ENCODE data around the gene GSC2.

DNA sequence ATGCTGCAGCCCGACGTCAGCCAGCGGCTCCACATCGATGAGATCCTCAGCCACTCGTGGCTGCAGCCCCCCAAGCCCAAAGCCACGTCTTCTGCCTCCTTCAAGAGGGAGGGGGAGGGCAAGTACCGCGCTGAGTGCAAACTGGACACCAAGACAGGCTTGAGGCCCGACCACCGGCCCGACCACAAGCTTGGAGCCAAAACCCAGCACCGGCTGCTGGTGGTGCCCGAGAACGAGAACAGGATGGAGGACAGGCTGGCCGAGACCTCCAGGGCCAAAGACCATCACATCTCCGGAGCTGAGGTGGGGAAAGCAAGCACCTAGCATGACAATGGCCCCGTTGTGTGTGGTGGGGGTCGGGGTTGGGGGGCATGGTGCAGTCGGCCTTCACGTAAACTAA lies 17.9 kb downstream of the GSC2 start:
- no peak for TF ChIP-seq RAD21 (IDR thresholded peaks at IDR 0.05)
- TF ChIP-seq, protein P1, sequence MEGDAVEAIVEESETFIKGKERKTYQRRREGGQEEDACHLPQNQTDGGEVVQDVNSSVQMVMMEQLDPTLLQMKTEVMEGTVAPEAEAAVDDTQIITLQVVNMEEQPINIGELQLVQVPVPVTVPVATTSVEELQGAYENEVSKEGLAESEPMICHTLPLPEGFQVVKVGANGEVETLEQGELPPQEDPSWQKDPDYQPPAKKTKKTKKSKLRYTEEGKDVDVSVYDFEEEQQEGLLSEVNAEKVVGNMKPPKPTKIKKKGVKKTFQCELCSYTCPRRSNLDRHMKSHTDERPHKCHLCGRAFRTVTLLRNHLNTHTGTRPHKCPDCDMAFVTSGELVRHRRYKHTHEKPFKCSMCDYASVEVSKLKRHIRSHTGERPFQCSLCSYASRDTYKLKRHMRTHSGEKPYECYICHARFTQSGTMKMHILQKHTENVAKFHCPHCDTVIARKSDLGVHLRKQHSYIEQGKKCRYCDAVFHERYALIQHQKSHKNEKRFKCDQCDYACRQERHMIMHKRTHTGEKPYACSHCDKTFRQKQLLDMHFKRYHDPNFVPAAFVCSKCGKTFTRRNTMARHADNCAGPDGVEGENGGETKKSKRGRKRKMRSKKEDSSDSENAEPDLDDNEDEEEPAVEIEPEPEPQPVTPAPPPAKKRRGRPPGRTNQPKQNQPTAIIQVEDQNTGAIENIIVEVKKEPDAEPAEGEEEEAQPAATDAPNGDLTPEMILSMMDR (IDR thresholded peaks at IDR 0.05; ENCODE audit: low read depth, low read length, missing input control), result no peak
- TF ChIP-seq HNF4G (IDR thresholded peaks at IDR 0.05), result no peak
- TF ChIP-seq, protein P2, sequence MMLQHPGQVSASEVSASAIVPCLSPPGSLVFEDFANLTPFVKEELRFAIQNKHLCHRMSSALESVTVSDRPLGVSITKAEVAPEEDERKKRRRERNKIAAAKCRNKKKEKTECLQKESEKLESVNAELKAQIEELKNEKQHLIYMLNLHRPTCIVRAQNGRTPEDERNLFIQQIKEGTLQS (IDR thresholded peaks at IDR 0.05), result no peak
- TF ChIP-seq FOXA1 (IDR thresholded peaks at IDR 0.05), result no peak
- TF ChIP-seq SP1 (IDR thresholded peaks at IDR 0.05), result no peak
- TF ChIP-seq REST (IDR thresholded peaks at IDR 0.05), result no peak

Measured in liver (tissue), 3 donors.